NCI-H69 (cell line): ENCODE results near the gene PDIA4.
"Not testable (repeated sequence)": the region's sequence is repeated elsewhere in the genome, so short reads cannot be mapped to it uniquely, and the experiment has no call there.

ENCODE experiments used
- DNase-seq: peaks from one replicate; lab custom pipeline; 2025; lab: John Stamatoyannopoulos, UW

Gene PDIA4

GRCh38 chr7:149031353-149031910 is 3.1 kb upstream of the PDIA4 start:
- DNase-seq: no peak

- DNase-seq: not testable (repeated sequence)
Observed at GRCh38 chr7:149030439-149030838, 2.1 kb upstream of the PDIA4 start.

GRCh38 chr7:149027611-149028345 is 527 bp downstream of the PDIA4 start:
- DNase-seq: peak; percentile 61

DNA sequence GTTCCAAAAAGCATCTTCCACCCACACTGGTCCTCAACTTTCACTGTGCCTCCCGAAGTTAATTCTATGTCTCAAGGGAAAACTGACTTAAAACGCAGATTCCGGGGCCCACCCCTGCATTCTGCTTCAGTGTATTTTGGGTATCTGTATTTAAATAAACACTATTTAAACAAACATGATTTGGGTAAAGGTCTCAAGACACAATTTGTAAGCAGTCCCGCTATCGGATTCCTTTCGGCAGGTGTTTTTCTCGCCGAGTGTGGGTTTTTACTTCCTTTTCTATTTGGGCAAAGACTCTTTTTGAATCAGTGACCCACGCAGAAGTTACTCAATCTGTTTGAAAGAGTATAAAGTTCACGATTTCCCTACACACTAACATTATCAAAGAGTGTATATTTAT is 1.2 kb downstream of the PDIA4 start:
- DNase-seq: peak; percentile 26

- DNase-seq: no peak
Observed at GRCh38 chr7:149023662-149024061, 4.6 kb downstream of the PDIA4 start.

DNA sequence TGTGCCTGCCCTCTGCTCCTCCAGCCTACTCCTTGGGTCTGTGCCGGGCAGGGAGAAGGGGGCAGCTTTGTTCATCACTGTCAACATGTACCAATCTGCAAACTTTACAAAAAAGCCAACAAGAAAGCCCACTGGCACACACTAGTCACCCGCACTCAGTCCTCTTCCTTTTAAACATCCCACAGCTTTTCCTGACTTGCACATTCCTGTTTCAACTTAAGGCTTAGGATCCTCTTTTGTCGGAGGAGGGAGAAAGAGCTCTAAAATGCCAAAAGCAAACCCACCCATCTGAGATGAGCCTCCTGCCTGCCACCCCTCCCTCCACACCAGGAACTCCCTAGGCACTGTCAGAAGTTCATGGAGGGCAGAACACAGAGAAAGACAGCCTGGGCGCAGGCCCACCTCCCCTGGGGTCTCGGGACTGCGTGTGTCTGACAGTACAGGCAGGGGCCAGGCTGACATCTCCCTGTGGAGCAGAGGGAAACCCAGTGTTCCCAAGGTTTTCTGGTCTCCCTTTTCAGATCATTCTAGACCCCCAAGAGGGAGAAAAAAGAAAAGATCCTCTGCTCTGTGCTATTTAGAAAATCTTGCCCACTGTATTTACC is 5.4 kb downstream of the PDIA4 start:
- DNase-seq: no peak

- DNase-seq: no peak
Observed at GRCh38 chr7:149021725-149022062, 6.6 kb downstream of the PDIA4 start.

DNA sequence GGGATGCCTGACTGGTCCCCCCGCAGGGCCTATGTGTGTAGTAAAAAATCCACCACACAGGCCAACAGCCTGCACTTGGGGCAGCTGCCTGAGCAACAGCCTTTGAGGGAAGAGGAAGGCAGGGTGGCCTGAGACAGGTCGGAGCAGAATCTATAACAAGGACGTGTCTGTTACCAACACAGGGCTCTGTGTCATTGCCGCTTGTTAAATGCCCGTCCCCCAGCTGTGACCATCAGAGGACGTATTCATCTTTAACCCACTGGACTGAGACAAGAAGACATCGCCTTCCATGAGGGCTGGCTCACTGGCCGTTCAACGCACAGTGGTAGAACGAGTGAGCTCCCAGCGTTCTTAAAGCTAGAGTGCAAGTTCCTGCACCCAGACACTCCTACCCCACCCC is 7.8 kb downstream of the PDIA4 start:
- no peak for DNase-seq

DNA sequence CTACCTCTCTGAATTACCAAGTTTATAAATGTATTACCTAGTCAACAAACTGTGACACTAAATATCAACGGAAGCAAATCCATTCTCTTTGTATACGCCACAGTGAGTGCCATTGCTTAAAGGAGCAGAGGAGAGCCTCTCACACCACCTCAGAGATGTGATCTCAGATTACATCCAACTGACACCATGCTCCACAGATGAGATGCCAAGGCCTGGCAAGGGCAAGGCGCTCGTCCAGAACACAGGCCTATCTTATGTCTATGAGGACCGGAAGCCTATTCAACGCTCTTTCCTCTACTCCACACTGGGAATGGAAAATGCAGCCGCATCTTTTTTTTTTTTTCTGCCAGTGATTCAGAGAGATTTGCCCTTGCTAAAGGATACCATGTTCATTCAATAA is 11.4 kb downstream of the PDIA4 start:
- no peak for DNase-seq

GRCh38 chr7:149014309-149014708 is 14.0 kb downstream of the PDIA4 start:
- no peak for DNase-seq

DNA sequence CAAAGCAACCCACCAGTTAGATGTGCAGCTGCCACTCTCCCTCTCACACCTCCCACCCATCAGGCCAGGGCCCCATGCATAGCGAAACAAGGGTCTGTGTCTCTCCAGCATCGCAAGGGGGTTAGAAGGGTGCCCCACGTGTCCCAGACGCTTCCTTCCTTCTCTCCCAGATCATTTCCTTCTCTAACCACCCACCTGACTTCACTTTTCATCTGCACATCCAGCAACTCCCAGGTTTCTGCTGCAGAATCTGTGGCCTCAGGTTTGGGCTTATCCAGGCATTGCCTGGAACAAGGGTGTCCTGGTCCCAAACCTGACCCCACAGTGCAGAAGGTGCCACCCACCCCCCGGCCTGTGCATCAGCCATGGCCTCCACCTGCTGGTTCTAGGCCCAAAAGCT is 14.4 kb downstream of the PDIA4 start:
- DNase-seq: no peak

DNA sequence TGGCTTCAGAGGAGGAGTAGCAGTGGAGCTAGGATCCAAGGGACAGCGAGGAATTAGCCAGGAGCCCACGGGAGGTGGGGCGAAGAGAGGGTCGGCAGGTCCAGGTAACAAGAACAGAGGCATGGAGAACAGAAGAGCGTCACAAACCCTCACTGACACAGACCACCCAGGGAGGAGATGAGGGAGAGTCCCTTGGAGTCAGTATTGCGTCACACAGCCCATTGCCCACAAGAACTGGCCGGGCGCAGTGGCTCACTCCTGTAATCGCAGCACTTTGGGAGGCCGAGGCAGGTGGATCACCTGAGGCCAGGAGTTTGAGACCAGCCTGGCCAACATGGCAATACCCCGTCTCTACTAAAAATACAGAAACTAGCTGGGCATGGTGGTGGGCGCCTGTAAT is 15.6 kb downstream of the PDIA4 start:
- DNase-seq: not testable (repeated sequence)

DNA sequence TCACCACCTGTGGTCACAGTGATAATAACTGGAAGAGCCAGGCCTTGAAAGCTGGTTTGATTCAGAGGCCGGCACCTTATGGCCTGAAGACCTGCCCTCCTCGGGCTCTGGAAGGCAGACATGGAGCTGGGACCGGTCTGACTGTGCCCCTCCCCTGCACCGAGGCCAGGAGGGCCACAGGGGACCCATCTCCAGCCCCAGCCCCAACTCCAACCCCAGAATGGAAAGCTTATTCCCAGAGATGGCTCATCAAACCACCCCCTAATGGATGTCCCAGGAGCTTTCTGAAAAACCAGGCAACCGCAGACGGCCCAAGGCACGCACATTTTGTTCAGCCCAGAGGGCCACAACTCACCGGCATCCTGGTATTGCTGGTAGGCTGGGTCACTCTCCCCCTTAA is 16.8 kb downstream of the PDIA4 start:
- no peak for DNase-seq

- DNase-seq: no peak
Observed at GRCh38 chr7:149010451-149010850, 17.9 kb downstream of the PDIA4 start.

- no peak for DNase-seq
Observed at GRCh38 chr7:149009527-149009926, 18.8 kb downstream of the PDIA4 start.

GRCh38 chr7:149007611-149008010 is 20.7 kb downstream of the PDIA4 start:
- DNase-seq: peak; percentile 11

DNA sequence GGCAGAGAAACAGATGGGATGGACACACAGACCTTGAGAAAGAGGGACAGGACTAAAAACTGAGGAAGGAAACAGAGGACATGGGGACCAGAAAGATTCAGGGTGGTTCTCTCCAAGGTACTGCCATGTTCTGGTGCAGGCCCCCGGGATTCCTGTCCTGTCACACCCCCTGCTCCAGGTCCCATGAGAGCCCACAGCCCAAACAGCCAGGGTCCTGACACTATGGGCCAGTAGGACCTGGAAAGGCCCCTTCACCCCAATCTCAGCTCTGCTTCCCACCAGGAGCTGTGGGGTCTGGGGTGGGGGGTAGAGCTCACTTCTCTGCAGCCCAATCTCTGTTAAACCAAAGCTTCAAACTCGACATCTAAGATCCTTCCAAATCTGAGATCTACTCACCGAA is 21.2 kb downstream of the PDIA4 start:
- no peak for DNase-seq

GRCh38 chr7:149006345-149006725 is 22.0 kb downstream of the PDIA4 start:
- DNase-seq: no peak

DNA sequence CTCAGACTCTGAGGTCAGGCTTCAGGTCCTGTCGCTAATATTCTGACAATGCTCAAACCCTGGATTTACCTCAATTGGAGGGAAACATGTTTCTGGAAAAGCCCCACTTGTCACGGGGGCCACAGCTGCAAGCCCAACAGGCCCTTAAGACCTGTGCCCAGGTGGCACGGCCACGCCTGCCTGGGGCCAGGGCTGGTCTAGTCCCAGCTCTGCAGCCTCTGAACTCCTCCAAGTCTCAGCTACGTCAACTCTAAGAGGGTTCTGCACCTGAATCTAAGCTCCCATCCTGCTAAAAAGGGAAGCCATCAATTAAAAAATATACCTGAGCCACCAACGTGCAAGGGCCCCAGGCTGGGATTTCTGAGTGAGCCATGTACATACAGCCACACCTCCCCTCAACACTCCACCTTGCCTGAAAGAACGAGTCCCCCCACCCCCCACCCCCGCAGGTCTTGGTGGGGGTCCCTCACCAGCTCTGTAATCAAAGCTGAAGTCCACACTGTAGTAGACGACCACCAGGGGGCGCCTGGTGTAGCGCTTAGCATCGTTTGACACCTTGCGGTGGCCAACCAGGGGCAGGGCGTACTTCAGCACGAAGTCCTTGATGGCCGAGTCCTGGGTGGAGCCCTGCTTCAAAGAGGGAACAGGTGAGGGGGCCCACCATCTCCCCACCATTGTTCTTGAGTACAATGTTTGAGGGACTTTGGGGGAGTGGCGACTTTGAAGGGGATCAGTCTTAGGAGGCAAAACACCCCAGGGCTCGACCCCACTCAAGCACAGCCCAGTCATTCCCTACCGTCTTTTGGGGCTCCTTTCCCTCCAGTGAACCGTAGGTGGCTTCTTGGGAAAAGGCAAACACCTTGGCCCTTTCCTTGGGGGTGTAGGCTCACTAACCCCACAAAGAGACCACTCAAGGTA is 22.6 kb downstream of the PDIA4 start:
- DNase-seq: peak; percentile 78

- DNase-seq: no peak
Observed at GRCh38 chr7:149004405-149005370, 23.6 kb downstream of the PDIA4 start.

DNA sequence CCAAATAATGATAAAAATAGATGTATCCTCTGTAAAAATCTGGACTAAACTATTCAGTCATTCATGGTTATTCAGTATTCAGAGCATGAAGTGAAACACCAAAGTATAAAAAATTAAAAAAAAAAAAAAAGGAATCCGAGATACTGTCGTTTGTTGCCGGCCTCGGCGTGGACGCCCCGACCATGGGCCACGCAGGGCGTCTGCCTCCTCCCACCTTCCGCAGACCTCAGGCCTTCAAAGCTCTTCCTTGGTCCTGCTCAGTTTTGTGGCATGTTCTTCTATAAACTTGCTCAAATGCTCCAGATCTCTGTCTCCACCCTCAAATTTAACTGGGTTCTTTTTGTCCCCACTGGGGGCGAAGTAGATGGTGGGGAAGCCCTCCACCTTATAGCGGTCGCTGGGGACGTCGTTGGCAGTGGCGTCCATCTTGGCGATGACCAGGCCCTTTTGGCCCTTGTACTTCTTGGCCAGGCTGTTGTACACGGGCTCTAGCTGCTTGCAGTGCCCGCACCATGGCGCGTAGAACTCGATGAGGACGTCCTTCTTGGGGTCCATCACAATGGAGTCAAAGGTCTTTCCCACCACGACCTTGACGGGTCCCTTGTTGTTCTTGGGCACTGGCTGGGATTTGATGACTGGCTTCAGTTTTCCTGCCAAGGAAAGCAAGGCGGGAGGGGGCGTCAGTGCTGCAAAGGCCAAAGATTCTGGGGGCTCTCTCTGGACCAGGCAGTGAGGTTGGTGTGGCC is 24.6 kb downstream of the PDIA4 start:
- no peak for DNase-seq
